ENCODE results near the gene C15orf40. TPM values are rescaled to one million over a fixed set of nuclear protein-coding genes. Genes with fewer than 3 reads are reported as not detected.

C15orf40 gene
- total RNA-seq, 4 donors from 2014 or later, result 10.7 to 33.8 (median 19.9) TPM

DNA sequence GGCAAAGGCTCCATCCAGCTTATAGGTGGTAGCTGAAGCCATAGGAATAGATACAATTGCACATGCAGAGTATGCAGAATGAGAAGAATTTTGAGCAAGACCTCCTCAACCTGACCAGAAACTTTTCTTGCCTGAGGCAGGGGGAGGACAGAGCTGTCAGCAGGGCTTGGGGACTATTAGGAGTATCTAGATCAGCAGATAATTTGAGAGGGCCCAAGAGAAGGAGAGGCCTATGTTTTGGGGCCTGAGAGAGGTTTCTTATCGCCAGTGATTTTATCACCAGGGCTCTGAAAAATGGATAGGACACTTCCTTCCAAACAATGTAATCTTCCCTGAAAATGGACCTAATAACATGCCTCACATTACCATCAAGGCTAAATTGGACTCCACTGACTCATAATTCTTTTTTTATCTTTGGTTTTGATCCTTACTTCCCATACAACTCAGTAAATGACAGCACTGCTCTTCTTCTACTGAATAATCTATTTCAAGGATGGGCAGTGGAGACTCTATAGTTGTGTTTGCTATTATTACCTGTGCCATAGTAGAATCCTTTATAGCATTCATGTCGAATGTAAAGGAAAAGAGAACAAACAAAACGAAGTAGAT, 41.3 kb downstream of the C15orf40 start:
- Histone ChIP-seq H3K9me3 (no peaks in the 10 kb centered on the region), H3K4me3 (no peak overlapping the region), H3K36me3 (no peaks in the 10 kb centered on the region), H3K27ac (no peak overlapping the region), H3K4me1 (no peaks in the 10 kb centered on the region), H3K27me3 (no peaks in the 10 kb centered on the region)
- TF ChIP-seq POLR2A (IDR thresholded peaks at IDR 0.05), result no peak
- TF ChIP-seq, protein P1, sequence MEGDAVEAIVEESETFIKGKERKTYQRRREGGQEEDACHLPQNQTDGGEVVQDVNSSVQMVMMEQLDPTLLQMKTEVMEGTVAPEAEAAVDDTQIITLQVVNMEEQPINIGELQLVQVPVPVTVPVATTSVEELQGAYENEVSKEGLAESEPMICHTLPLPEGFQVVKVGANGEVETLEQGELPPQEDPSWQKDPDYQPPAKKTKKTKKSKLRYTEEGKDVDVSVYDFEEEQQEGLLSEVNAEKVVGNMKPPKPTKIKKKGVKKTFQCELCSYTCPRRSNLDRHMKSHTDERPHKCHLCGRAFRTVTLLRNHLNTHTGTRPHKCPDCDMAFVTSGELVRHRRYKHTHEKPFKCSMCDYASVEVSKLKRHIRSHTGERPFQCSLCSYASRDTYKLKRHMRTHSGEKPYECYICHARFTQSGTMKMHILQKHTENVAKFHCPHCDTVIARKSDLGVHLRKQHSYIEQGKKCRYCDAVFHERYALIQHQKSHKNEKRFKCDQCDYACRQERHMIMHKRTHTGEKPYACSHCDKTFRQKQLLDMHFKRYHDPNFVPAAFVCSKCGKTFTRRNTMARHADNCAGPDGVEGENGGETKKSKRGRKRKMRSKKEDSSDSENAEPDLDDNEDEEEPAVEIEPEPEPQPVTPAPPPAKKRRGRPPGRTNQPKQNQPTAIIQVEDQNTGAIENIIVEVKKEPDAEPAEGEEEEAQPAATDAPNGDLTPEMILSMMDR (IDR thresholded peaks at IDR 0.05), result no peak
- DNase-seq, result no peak

DNA sequence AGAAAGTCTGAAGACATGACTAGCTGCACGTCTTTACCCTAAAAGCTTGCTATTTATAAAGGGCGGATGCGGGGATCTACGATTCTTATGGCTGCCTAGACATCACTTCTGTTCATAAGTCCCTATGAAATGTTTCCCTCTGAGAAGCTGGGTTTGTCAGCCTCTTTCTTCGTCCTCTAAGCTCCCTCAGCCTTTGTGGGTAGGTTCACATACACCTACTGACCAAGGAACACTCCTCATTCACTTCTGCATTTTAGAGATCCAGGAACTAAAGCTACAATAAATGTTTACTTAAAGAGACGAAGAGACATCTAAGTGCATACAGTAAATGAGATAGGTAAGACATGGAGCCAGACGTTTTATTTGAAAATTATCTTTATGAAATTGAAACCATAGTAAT, 42.1 kb downstream of the C15orf40 start:
- no peak for DNase-seq
- Histone ChIP-seq H3K27me3 (no peaks in the 10 kb centered on the region), H3K9me3 (no peaks in the 10 kb centered on the region), H3K27ac (no peak overlapping the region), H3K4me3 (no peak overlapping the region), H3K4me1 (no peaks in the 10 kb centered on the region), H3K36me3 (no peaks in the 10 kb centered on the region)
- no peak for TF ChIP-seq POLR2A (IDR thresholded peaks at IDR 0.05)
- TF ChIP-seq, protein P1 (IDR thresholded peaks at IDR 0.05), result no peak

DNA sequence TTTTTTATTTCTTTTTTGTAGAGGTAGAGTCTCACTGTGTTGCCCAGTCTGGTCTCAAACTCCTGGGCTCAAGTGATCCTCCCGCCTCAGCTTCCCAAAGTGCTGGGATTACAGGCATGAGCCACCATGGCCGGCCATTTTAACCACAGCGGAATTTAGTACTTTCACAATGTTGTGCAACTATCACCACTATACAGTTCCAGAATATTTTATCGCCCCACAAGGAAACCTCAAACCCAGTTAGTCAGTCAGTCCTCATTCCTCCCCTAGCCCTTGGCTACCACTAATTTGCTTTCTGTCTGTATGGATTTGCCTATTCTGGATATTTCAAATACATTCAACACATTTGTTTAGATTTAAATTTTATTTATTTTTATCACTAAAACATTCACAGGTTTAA, 43.4 kb downstream of the C15orf40 start:
- Histone ChIP-seq H3K9me3 (no peaks in the 10 kb centered on the region), H3K4me1 (no peaks in the 10 kb centered on the region), H3K27me3 (no peaks in the 10 kb centered on the region), H3K36me3 (no peaks in the 10 kb centered on the region), H3K27ac (no peak overlapping the region), H3K4me3 (no peak overlapping the region)
- DNase-seq, result no peak
- TF ChIP-seq POLR2A (IDR thresholded peaks at IDR 0.05), result no peak
- TF ChIP-seq, protein P1 (IDR thresholded peaks at IDR 0.05), result no peak

DNA sequence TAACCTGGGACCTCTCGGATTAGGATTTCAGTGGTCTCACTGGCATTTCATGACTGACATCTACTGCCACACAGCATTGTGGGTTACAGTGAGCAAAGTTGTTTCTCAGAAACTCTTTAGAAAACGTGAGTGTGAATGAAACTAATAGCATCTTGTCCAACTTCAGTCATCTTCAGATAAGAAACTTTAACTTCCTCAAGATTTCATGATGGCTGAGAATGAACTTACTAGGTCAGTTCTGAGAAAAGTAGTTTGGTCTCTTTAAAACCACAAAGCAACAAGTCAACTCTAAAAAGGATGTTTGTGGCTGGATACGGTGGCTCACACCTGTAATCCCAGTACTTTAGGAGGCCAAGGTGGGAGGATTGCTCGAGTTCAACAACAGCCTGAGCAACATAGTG, 44.8 kb downstream of the C15orf40 start:
- H3K27me3 ChIP-seq, result no peaks in the 10 kb centered on the region
- no peaks in the 10 kb centered on the region for H3K4me1 ChIP-seq
- TF ChIP-seq POLR2A (IDR thresholded peaks at IDR 0.05), result no peak
- no peaks in the 10 kb centered on the region for H3K36me3 ChIP-seq
- DNase-seq, result no peak
- H3K27ac ChIP-seq, result no peak overlapping the region
- no peak overlapping the region for H3K4me3 ChIP-seq
- H3K9me3 ChIP-seq, result no peaks in the 10 kb centered on the region

DNA sequence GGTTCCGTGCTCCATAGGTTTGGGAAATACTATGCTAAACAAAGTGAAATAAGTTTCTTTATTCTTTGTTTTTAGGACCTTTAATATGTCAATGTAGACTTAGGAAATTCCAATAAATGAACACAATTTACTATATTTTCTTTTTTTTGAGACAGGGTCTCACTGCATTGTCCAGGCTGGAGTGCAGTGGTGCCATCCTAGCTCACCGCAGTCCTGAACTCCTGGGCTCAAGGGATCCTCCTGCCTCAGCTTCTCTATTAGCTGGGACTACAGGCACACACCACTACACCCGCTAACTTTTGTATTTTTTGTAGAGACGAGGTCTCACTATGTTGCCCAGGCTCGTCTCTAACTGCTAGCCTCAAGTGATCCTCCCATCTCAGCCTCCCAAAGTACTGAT, 46.5 kb downstream of the C15orf40 start:
- Histone ChIP-seq H3K4me1 (no peaks in the 10 kb centered on the region), H3K9me3 (no peaks in the 10 kb centered on the region), H3K36me3 (no peaks in the 10 kb centered on the region), H3K27ac (no peak overlapping the region), H3K27me3 (no peaks in the 10 kb centered on the region), H3K4me3 (no peak overlapping the region)
- TF ChIP-seq, protein P1 (IDR thresholded peaks at IDR 0.05), result no peak
- TF ChIP-seq POLR2A (IDR thresholded peaks at IDR 0.05), result no peak
- DNase-seq, result no peak

DNA sequence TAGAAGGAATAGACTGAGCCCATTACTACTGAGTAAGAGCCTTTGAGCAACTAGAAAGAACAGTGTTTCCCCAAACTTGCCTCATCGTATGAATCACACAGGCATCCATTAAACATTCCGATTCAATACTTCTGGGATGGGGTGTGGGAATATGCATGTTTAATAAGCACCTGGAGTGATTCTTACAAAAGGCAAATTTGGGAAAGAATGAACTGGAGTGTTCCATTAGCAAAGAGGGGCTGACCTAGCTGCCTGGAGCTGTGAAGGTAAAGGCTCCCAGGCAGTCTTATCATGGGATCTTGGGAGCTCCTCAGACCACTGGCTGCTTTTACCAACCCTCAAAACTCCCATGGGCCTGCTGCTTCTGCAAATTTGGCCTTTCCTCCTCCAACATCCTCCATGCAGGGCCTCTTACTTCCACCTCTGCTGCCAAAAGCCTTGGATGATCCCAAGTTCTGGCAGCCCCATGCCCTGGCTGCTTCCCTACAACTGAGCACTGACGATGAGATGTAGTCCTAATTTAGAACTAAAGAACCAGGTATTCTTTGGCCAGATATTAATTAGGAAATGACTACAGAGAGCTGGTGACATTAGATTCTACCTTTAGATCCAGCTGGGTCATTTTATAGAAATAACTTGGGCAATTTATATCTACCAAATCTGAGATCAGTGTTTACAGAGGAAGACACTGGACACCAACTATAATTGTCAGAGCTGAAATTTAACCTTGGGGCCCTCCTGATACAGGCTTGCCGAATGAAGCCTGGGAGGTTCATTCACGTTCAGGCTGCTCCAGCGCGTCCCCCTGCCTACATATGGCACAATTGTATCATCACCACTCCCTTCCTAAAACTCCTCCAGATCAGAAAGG, 47.7 kb downstream of the C15orf40 start:
- TF ChIP-seq POLR2A (IDR thresholded peaks at IDR 0.05), result no peak
- TF ChIP-seq, protein P1 (IDR thresholded peaks at IDR 0.05), result no peak
- Histone ChIP-seq H3K36me3 (no peaks in the 10 kb centered on the region), H3K27ac (no peak overlapping the region)

More for the DNA sequence above, 47.7 kb downstream of the C15orf40 start:
- Histone ChIP-seq H3K9me3 (no peaks in the 10 kb centered on the region), H3K4me3 (no peak overlapping the region), H3K27me3 (no peaks in the 10 kb centered on the region), H3K4me1 (no peaks in the 10 kb centered on the region)
- DNase-seq, result no peak

Measured in Peyer's patch (tissue), 4 donors.